Measurements from ENCODE around the gene POLR1H.

POLR1H gene

DNA sequence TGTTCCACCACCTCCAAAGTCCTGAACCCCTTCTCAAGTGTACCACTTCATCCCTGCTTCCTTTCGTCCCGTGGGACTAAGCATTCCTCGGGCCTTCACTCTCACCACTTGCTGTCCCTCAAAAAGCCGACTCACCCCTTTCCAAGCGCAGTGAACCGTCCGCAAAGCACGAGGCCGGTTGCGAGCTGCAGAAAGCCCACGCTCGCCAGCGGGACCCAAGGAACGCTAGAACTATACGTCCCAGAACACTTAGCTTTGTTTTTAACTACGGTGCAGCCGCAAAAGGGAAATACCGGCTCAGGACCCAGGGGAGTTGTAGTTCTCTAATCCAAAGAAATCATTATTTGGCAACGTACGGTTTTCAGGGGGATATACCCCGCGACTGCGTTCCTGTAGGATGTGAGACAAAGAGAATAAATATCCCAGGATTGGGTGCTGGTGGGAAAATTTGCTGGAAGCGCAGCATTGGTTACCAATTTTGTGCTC, 416 bp upstream of the POLR1H start:
- peak overlapping the region; percentile 90 for H3K4me3 ChIP-seq (ENCODE audit: control insufficient read depth, low read depth, low read length)
- DNase-seq (ENCODE audit: low read depth), result peak; percentile 48
- TF ChIP-seq, protein P1, sequence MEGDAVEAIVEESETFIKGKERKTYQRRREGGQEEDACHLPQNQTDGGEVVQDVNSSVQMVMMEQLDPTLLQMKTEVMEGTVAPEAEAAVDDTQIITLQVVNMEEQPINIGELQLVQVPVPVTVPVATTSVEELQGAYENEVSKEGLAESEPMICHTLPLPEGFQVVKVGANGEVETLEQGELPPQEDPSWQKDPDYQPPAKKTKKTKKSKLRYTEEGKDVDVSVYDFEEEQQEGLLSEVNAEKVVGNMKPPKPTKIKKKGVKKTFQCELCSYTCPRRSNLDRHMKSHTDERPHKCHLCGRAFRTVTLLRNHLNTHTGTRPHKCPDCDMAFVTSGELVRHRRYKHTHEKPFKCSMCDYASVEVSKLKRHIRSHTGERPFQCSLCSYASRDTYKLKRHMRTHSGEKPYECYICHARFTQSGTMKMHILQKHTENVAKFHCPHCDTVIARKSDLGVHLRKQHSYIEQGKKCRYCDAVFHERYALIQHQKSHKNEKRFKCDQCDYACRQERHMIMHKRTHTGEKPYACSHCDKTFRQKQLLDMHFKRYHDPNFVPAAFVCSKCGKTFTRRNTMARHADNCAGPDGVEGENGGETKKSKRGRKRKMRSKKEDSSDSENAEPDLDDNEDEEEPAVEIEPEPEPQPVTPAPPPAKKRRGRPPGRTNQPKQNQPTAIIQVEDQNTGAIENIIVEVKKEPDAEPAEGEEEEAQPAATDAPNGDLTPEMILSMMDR (conservative IDR thresholded peaks at IDR 0.05; ENCODE audit: control insufficient read depth, insufficient read depth, low read depth, low read length), result no peak

DNA sequence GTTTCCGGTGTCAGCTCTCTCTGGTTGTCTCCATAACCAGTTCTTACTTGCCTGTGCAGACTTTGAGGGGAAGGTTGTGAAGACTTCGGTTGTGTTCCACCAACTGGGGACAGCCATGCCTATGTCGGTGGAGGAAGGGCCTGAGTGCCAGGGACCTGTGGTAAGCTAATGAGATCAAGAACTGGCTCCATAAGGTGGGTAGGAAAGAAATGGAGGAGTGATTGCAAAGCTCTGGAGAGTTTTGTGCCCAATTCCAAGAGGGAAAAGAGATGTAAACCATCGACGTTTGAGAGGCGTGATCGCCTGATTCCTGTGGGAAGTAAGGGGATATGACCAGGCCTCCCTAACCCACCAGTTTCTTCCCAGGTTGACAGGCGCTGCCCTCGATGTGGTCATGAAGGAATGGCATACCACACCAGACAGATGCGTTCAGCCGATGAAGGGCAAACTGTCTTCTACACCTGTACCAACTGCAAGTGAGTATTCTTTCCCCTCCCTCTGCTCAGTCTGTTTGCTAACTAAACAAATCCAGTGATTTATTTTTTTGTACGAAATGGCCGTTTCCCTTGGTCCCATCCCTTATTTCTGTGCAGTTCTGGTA, 893 bp downstream of the POLR1H start:
- DNase-seq (ENCODE audit: low read depth), result peak; percentile 36
- peak overlapping the region; percentile 90 for H3K4me3 ChIP-seq (ENCODE audit: control insufficient read depth, low read depth, low read length)
- TF ChIP-seq, protein P1 (conservative IDR thresholded peaks at IDR 0.05; ENCODE audit: control insufficient read depth, insufficient read depth, low read depth, low read length), result no peak

DNA sequence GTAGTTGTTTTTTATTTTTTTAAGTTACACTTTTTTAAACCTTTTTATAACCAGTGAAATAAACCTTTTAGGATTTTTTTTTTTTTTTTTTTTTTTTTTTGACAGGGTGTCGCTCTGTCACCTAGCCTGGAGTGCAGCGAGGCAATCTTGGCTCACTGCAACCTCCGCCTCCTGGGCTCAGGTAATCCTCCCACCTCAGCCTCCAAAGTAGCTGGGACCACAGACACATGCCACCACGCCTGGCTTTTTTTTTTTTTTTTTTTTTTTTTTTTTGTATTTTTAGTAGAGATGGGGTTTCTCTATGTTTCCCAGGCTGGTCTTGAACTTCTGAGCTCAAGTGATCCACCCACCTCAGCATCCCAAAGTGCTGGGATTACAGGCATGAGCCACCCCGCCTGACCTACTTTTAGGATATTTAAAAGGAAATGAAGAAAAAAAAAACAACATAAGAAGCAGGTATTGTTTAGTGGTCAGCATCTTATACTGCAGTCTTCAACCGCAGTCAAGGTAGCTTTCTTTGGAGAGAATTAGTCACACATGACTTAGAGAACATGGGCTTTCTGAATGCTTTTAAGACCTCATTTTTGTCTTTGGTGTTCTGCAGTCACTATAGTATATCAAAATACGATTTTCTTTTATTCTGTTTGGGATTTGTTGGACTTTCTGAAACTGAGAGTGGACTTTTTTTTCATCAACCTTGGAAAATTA, 1.6 kb downstream of the POLR1H start:
- peak overlapping the region; percentile 90 for H3K4me3 ChIP-seq (ENCODE audit: control insufficient read depth, low read depth, low read length)
- DNase-seq (ENCODE audit: low read depth), result no peak
- TF ChIP-seq, protein P1 (conservative IDR thresholded peaks at IDR 0.05; ENCODE audit: control insufficient read depth, insufficient read depth, low read depth, low read length), result no peak

DNA sequence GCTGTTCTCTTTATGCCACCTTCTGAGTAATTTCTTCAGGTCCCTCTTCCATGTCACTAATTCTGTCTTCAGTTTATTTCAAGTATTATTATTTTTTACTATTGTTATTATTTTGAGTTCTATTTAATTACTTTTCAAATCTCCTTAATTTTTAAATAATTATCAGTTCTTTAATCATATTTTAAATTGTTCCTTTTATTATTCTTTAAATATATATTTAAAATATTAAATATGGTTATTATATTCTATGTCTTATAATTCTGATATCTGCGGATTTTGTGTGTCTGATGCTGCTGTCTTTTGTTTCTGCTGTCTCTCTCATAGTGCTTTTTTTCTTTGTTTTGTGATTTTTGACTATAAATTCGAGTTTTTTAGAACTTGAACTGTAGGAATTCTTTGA, 2.2 kb downstream of the POLR1H start:
- no peak overlapping the region for H3K4me3 ChIP-seq (ENCODE audit: control insufficient read depth, low read depth, low read length)
- TF ChIP-seq, protein P1 (conservative IDR thresholded peaks at IDR 0.05; ENCODE audit: control insufficient read depth, insufficient read depth, low read depth, low read length), result no peak
- no peak for DNase-seq (ENCODE audit: low read depth)

GRCh38 chr6:30066082-30066481, 5.0 kb downstream of the POLR1H start:
- no peak for DNase-seq (ENCODE audit: low read depth)
- H3K4me3 ChIP-seq (ENCODE audit: control insufficient read depth, low read depth, low read length), result peak overlapping the region; percentile 93
- TF ChIP-seq, protein P1 (conservative IDR thresholded peaks at IDR 0.05; ENCODE audit: control insufficient read depth, insufficient read depth, low read depth, low read length), result no peak

DNA sequence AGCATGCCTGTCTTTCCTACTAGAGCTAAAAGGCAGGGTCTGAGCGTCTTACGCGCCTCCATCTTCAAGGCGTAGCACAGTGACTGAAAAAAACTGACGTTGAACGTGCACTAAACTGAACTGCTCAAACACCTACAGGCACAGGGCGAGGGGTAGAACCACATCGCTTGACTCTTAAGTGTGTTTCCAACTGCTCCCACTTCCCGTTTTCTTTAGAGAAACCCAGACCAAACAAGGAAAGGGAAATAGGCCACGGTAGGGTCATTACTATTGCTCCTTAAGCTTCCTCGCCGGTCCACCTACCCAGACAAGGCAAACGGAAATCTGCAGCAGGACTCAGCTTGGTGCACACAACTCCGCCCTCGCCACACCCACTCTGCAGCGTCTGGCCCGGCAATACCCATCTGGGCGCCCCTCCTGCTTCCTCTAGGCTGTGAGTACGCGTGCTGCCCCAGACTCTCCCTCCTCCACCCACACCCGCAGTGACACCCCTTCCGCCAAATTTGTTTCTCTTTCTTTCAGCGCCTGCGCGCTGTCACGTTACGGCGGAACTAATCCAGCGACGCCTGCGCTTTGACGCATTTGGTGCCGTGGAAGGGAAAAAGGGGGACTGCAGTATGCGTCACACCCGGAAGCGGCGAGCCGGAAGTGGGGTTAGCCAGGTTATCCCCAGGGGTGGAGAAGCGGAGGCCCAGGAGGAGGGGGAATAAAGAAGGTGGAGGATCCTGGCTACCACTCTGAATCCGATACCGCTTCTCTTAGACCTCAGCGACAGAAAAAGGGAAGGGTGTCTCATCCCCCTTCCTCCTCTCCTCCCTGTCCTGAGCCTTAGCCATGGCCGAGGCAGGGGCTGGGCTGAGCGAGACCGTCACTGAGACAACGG, 5.8 kb downstream of the POLR1H start, which contains the start of gene PPP1R11:
PPP1R11 (plus strand) TSS at position 622 of the 883 bp plus-strand sequence; CDS start at position 835, 213 bp downstream.
- peak within 1 kb of the TSS; percentile 93 for H3K4me3 ChIP-seq (ENCODE audit: control insufficient read depth, low read depth, low read length)
- DNase-seq (ENCODE audit: low read depth), result peak; percentile 99
- TF ChIP-seq, protein P1 (conservative IDR thresholded peaks at IDR 0.05; ENCODE audit: control insufficient read depth, insufficient read depth, low read depth, low read length), result no peak
